CD14-positive monocyte (primary cell): Measurements from ENCODE around the gene LBHD2. TPM values are rescaled to one million over a fixed set of nuclear protein-coding genes. Genes with fewer than 3 reads are reported as not detected.

Source experiments
- DNase-seq, 3 donors: peaks; one replicate each; pipeline ENCODE4 v3.0.0-alpha.2; 2011 to 2022
- H2AFZ ChIP-seq: 2 replicates; pipeline ENCODE4 v1.6.0; 2012; ENCODE audit warnings: mild to moderate bottlenecking, low read depth, low read length, inconsistent platforms; ENCODE audit not compliant: insufficient read depth, poor library complexity, severe bottlenecking
- H3K27ac ChIP-seq, 2 donors: 1 replicate in 1 of 2; 2 replicates in 1 of 2; pipeline ENCODE4 v1.5.1; 2012 to 2013; ENCODE audit warnings: low read length in 2 of 2, control low read depth in 1 of 2, inconsistent platforms in 1 of 2, low read depth in 1 of 2, mild to moderate bottlenecking in 1 of 2
- H3K27me3 ChIP-seq, 2 donors: one replicate each; pipeline versions ENCODE4 v1.6.0 to v1.6.1; 2011 to 2013; ENCODE audit warnings: low read length in 2 of 2; ENCODE audit not compliant: control insufficient read depth in 2 of 2, insufficient read depth in 2 of 2
- H3K36me3 ChIP-seq, 2 donors: replicated peaks in 1 of 2; 1 replicate in 1 of 2; 2 replicates in 1 of 2; pipeline versions ENCODE4 v1.5.1 to v1.6.1; 2012 to 2013; ENCODE audit warnings: low read length in 2 of 2, control low read depth in 1 of 2, inconsistent platforms in 1 of 2, mild to moderate bottlenecking in 1 of 2; ENCODE audit not compliant: insufficient read depth in 2 of 2, control insufficient read depth in 1 of 2
- H3K4me1 ChIP-seq, 2 donors: 1 replicate in 1 of 2; 2 replicates in 1 of 2; pipeline versions ENCODE4 v1.5.1 to v1.6.1; 2012 to 2013; ENCODE audit warnings: low read length in 2 of 2, control low read depth in 1 of 2, inconsistent platforms in 1 of 2, mild to moderate bottlenecking in 1 of 2, moderate library complexity in 1 of 2; ENCODE audit not compliant: insufficient read depth in 2 of 2, control insufficient read depth in 1 of 2
- H3K4me2 ChIP-seq: replicated peaks from 2 replicates; pipeline ENCODE3; 2012; ENCODE audit warnings: low read length, moderate library complexity, mild to moderate bottlenecking; ENCODE audit not compliant: poor library complexity, severe bottlenecking; ENCODE audit errors: extremely low read depth
- H3K4me3 ChIP-seq, 3 experiments: fragments of 200-600 bp in 1 of 3; sonication (generic) in 1 of 3; replicated peaks in 1 of 3; 1 replicate in 2 of 3; 2 replicates in 1 of 3; pipeline ENCODE4 v1.5.1; 2011 to 2013; ENCODE audit warnings: low read length in 3 of 3, mild to moderate bottlenecking in 3 of 3, control low read depth in 2 of 3, low read depth in 2 of 3, inconsistent platforms in 1 of 3, moderate library complexity in 1 of 3
- H3K79me2 ChIP-seq: 2 replicates; pipeline ENCODE4 v1.6.0; 2012; ENCODE audit warnings: mild to moderate bottlenecking, control low read depth, inconsistent platforms, low read length, moderate library complexity; ENCODE audit not compliant: insufficient read depth
- H3K9ac ChIP-seq: 2 replicates; pipeline ENCODE4 v1.6.0; 2017; ENCODE audit warnings: low read length, mild to moderate bottlenecking; ENCODE audit not compliant: insufficient read depth, poor library complexity, severe bottlenecking
- H3K9me3 ChIP-seq, 2 donors: replicated peaks in 1 of 2; 1 replicate in 1 of 2; 2 replicates in 1 of 2; pipeline versions ENCODE4 v1.5.1 to v1.6.1; 2012 to 2013; ENCODE audit warnings: low read length in 2 of 2, control low read depth in 1 of 2; ENCODE audit not compliant: control insufficient read depth in 1 of 2, insufficient read depth in 1 of 2
- H4K20me1 ChIP-seq: 2 replicates; pipeline ENCODE4 v1.6.0; 2012; ENCODE audit warnings: mild to moderate bottlenecking, low read length, control low read depth, moderate library complexity; ENCODE audit not compliant: insufficient read depth
- H3K27ac Mint-ChIP-seq, 7 donors: one replicate each; pipeline ENCODE4 v1.8.0; 2020; ENCODE audit warnings: mild to moderate bottlenecking in 7 of 7, mixed read lengths in 7 of 7, moderate library complexity in 6 of 7, inconsistent platforms in 2 of 7
- H3K27me3 Mint-ChIP-seq, 3 donors: one replicate each; pipeline ENCODE4 v1.8.0; 2021 to 2022; ENCODE audit warnings: low read depth in 3 of 3, mild to moderate bottlenecking in 3 of 3, mixed read lengths in 3 of 3, moderate library complexity in 3 of 3, inconsistent platforms in 1 of 3
- H3K36me3 Mint-ChIP-seq, 2 donors: one replicate each; pipeline ENCODE4 v1.8.0; 2020; ENCODE audit warnings: mixed read lengths in 2 of 2, inconsistent platforms in 1 of 2, mild to moderate bottlenecking in 1 of 2
- H3K4me1 Mint-ChIP-seq: one replicate; pipeline ENCODE4 v1.8.0; 2020; ENCODE audit warnings: mild to moderate bottlenecking, mixed read lengths
- H3K4me3 Mint-ChIP-seq, 2 donors: one replicate each; pipeline ENCODE4 v1.8.0; 2020; ENCODE audit warnings: mild to moderate bottlenecking in 2 of 2, mixed read lengths in 2 of 2, moderate library complexity in 1 of 2
- H3K9me3 Mint-ChIP-seq, 7 donors: one replicate each; pipeline ENCODE4 v1.8.0; 2020 to 2022; ENCODE audit warnings: mixed read lengths in 7 of 7, mild to moderate bottlenecking in 6 of 7, moderate library complexity in 6 of 7, inconsistent platforms in 2 of 7
- WGBS: methylation state at CpG from one replicate; pipeline ENCODE4 v1.1.5; 2013; ENCODE audit warnings: missing lambda C conversion rate; ENCODE audit not compliant: insufficient coverage; 5-methylcytosine and 5-hydroxymethylcytosine counted together
- intact Hi-C, 2 donors: fragments of 100-400 bp; cut with micrococcal nuclease; formaldehyde crosslinking; loops; one replicate each; pipeline versions ENCODE4 v1.15.0 to v1.15.1; 2023
- polyA plus RNA-seq, 3 donors: library from polyadenylated mRNA; depleted of rRNA in 1 of 3; unstranded in 2 of 3; stranded (reverse) in 1 of 3; fragments of 300-500 nt in 2 of 3; fragments of >200 nt in 1 of 3; fragmentation: Illumina TruSeq in 2 of 3; gene quantifications; 1 replicate in 2 of 3; 2 replicates in 1 of 3; pipeline ENCODE4 v1.2.3, GENCODE V29; 2012 to 2021
- TF ChIP-seq, protein P1 (sequence below): fragments of 200-600 bp; IDR thresholded peaks from one replicate; pipeline ENCODE4 v1.8.0; 2022; ENCODE audit warnings: antibody characterized with exemption, mild to moderate bottlenecking

Gene LBHD2
- polyA plus RNA-seq, 3 donors = not detected

DNA sequence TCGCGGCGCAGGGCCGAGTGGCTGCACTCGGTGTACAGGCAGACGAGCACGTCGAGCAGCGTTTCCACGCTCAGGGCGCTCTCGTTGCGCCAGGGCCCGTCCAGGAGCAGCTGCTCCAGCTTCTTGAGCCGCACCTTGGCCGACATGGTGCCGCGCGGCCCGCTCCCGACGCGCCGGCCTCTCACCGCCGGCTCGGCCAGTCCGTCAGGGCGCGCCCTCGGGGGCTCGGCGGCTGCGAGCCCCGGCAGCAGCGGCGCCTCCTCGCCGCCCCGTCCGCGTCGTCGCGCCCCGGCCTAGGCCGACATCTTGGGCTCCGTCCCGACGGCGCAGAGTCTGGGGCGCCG is 27.0 kb upstream of the LBHD2 start:
- Mint-ChIP-seq H3K27me3 (peaks cover 49 to 62% (median 55%) of the 10 kb centered on the region in 3 donors), H3K9me3 (peaks cover 0 to 9% (median 2%) of the 10 kb centered on the region in 7 donors), H3K36me3 (peaks cover 5 to 12% of the 10 kb centered on the region in 2 donors), H3K4me3 (peak overlapping the region; percentile 81 to 88), H3K4me1 (peaks cover 26% of the 10 kb centered on the region), H3K27ac (no peak overlapping the region)
- intact Hi-C loops = no loop called here
- H3K36me3 ChIP-seq = no peaks in the 10 kb centered on the region
- H3K4me3 ChIP-seq = peak overlapping the region; percentile 44 to 80 (median 72)
- peak overlapping the region; percentile 78 for H2AFZ ChIP-seq
- TF ChIP-seq, protein P1, sequence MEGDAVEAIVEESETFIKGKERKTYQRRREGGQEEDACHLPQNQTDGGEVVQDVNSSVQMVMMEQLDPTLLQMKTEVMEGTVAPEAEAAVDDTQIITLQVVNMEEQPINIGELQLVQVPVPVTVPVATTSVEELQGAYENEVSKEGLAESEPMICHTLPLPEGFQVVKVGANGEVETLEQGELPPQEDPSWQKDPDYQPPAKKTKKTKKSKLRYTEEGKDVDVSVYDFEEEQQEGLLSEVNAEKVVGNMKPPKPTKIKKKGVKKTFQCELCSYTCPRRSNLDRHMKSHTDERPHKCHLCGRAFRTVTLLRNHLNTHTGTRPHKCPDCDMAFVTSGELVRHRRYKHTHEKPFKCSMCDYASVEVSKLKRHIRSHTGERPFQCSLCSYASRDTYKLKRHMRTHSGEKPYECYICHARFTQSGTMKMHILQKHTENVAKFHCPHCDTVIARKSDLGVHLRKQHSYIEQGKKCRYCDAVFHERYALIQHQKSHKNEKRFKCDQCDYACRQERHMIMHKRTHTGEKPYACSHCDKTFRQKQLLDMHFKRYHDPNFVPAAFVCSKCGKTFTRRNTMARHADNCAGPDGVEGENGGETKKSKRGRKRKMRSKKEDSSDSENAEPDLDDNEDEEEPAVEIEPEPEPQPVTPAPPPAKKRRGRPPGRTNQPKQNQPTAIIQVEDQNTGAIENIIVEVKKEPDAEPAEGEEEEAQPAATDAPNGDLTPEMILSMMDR = no peak
- peaks cover 20 to 22% of the 10 kb centered on the region in 2 donors for H3K4me1 ChIP-seq
- peak overlapping the region; percentile 40 for H3K9ac ChIP-seq
- peaks cover 17 to 66% of the 10 kb centered on the region in 2 donors for H3K27me3 ChIP-seq
- no peaks in the 10 kb centered on the region for H3K79me2 ChIP-seq
- H4K20me1 ChIP-seq = peaks cover 33% of the 10 kb centered on the region
- no peak overlapping the region for H3K27ac ChIP-seq
- peak overlapping the region; percentile 85 for H3K4me2 ChIP-seq
- under 1% methylated on average over 53 of the region's 53 CpGs for WGBS
- DNase-seq = peak in 1 of 3 donors; percentile 19
- no peaks in the 10 kb centered on the region for H3K9me3 ChIP-seq

DNA sequence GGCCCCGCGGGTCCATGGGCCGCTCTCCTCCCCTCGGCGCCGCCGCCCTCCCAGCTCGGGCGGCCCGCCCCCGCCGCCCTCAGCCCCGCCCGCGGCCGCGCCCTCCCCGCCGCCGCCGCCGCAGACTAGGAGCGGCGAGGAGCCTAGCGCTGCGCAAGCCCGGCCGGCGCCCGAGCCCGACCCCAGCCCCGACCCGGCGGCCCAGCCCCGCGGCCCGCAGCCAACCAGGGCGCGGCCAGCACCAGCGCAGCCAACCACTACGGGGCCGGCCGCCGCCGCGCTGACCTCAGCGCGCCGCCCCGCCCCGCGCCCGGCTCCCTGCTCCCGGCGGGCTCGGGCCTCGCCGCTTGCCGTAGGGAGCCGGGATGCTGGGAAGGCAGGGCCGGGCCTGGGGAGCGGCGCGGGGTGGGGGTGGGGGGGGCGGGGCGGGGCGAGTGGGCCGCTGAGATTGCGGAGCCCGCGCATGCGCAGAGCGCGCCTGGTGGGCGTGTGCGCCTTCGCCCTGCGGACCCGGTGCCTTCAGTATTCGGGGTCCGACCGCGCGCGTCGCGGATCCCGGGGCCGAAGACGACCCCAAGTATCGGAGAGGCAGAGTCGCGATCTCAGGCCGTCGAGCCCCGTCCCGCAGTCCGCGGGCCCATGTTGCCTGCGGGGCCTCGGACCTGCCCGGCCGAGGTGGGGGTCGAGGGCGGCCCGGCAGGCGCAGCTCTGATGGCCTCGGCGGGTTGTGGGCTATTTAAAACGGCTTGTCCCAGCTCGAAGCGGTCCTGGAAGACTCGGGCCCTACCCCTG is 26.4 kb upstream of the LBHD2 start, which contains the start of gene CDC42BPB:
TSS of gene CDC42BPB (minus strand) at position 178 of the 792 bp plus-strand sequence. CDS start 376 bp downstream, outside the sequence.
- Mint-ChIP-seq H3K36me3 (peaks cover 5 to 12% of the 10 kb centered on the region in 2 donors), H3K27ac (peak within 1 kb of the TSS in 3 of 7 donors; percentile 35 to 79 (median 61))
- H3K27ac ChIP-seq = no peak within 1 kb of the TSS

More for the DNA sequence above, 26.4 kb upstream of the LBHD2 start, which contains the start of gene CDC42BPB:
- TF ChIP-seq, protein P1 = no peak
- Mint-ChIP-seq H3K4me1 (peaks cover 23% of the 10 kb centered on the region), H3K9me3 (peaks cover 0 to 6% (median 2%) of the 10 kb centered on the region in 7 donors), H3K4me3 (peak within 1 kb of the TSS; percentile 81 to 88), H3K27me3 (peaks cover 46 to 61% (median 57%) of the 10 kb centered on the region in 3 donors)
- intact Hi-C loops = no loop called here
- Histone ChIP-seq H3K79me2 (no peaks in the 10 kb centered on the region), H3K4me1 (peaks cover 16 to 22% of the 10 kb centered on the region in 2 donors), H3K36me3 (no peaks in the 10 kb centered on the region), H3K9ac (peak within 1 kb of the TSS; percentile 49), H3K4me2 (peak within 1 kb of the TSS; percentile 86), H4K20me1 (peaks cover 28% of the 10 kb centered on the region), H3K9me3 (no peaks in the 10 kb centered on the region), H3K27me3 (peaks cover 17 to 66% of the 10 kb centered on the region in 2 donors), H2AFZ (peak within 1 kb of the TSS; percentile 81), H3K4me3 (peak within 1 kb of the TSS; percentile 44 to 80 (median 78))
- under 1% methylated on average over 102 of the region's 113 CpGs for WGBS
- peak; percentile 60 to 78 (median 73) for DNase-seq
